Activated gamma-delta T cell treated with Interleukin-2 at 50 U/mL for 16 hours (primary cell): Measurements from ENCODE around the gene KIF25.
"Not testable (repeated sequence)": the region's sequence is repeated elsewhere in the genome, so short reads cannot be mapped to it uniquely, and the experiment has no call there.

Source experiments
- DNase-seq: peaks from one replicate; pipeline ENCODE4 v3.0.0-alpha.2; 2020

KIF25 gene

DNA sequence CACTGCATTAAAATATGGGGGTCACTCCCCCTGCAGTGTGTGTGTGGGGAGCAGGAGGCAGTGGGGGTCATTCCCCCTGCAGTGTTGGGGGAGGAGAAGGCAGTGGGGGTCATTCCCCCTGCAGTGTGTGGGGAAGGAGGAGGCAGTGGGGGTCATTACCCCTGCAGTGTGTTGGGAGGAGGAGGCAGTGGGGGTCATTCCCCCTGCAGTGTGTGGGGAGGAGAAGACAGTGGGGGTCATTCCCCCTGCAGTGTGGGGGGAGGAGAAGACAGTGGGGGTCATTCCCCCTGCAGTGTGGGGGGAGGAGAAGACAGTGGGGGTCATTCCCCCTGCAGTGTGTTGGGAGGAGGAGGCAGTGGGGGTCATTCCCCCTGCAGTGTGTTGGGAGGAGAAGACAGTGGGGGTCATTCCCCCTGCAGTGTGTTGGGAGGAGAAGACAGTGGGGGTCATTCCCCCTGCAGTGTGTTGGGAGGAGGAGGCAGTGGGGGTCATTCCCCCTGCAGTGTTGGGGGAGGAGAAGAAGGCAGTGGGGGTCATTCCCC lies 21.3 kb upstream of the KIF25 start:
- DNase-seq, result not testable (repeated sequence)

DNA sequence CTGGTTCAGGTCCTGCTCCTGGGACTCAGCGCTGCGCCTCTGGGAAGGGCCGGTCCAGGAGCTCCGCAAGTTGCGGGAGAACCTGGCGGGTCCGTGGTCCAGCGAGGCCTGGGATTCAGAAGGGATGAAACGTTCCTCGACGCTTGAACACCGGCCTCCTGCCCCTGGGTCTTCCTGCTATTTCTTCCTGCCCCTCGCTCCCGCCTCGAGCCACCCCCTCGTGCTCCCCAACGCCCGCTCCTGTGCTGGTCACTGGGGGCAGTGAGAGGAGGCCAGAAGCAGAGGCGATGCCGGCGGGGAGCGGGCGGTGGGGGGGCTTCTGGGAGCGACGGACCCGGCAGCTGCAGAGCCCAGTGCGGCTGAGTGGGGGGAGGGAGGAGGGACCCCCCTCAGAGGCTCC lies 20.8 kb upstream of the KIF25 start:
- DNase-seq, result no peak

DNA sequence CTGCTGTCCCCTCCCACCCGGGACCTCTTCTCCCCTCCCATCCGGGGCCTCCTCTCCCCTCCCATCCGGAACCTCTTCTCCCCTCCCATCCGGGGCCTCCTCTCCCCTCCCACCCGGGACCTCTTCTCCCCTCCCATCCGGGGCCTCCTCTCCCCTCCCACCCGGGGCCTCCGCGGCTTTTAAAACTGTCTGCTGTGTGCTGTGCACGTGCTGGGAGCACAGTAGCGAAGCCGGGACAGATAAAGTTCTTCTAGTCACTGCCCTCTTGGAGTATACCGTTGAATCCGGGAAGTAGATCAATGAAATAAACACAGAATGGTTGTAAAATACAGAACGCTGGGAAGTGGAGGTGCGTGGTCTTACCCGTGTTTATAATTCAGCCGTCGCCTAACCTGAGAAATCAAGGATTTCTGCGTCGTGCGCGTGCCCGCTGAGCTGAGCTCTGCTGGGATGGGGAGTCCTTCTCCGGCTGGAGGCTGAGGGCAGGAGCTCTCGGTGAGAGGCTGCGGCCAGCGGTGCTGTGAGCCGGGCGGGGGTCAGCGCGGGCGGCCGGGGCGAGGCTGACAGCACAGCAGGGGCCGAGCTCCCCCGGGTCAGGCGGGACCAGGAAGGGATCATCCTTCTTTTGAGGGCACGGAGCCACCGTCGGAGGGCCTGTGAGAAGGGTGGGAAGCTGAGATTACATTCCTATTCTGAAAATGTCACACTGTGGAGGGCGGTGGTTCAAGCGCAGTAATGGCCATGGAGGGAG lies 19.6 kb upstream of the KIF25 start:
- DNase-seq, result no peak

DNA sequence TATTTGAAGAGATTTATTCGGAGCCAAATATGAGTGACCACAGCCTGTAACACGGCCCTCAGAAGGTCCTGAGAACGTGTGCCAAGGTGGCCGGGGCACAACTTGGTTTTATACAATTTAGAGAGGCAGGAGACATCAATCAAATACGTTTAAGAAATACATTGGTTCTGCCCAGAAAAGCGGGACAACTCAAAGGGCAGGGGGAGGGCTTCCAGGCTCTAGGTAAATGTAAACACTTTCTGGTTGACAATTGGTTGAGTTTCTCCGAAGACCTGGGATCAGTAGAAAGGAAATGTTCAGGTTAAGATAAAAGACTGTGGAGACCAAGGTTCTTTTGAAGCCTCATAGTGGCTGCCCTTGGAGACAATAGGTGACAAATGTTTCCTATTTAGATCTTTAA lies 18.9 kb upstream of the KIF25 start:
- no peak for DNase-seq

DNA sequence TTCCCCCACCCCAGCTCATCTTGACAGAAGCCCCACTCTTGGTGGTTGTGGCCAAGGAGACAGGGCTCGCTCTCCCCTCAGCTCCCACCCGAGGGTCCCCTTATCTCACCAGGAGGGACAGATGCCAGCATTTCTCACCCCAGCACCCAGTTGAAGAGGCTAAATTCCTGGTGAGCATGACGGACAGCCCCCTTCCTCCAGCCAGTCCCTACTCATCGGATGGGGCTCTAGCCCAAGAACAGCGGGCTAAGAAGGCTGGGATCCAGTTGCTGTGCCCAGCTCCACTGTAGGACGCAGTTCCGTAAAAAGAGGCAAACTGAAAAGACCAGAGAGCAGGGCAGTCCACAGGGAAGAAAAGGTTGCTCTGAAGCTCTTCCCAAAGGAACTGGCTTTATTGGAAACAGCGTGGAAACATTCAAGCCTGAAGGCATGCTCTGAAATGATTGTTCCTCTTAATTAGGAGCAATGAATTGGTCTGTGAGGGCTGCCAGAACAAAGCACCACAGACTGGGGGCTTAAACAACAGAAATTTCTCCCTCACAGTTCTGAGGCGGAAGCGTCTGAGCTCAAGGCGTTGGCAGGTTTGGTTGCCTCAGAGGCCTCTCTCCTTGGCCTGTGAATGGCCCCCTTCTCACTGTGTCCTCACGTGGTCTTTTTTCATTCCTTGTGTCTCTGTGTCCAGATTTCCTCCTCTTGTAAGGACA lies 17.9 kb upstream of the KIF25 start:
- DNase-seq, result no peak

DNA sequence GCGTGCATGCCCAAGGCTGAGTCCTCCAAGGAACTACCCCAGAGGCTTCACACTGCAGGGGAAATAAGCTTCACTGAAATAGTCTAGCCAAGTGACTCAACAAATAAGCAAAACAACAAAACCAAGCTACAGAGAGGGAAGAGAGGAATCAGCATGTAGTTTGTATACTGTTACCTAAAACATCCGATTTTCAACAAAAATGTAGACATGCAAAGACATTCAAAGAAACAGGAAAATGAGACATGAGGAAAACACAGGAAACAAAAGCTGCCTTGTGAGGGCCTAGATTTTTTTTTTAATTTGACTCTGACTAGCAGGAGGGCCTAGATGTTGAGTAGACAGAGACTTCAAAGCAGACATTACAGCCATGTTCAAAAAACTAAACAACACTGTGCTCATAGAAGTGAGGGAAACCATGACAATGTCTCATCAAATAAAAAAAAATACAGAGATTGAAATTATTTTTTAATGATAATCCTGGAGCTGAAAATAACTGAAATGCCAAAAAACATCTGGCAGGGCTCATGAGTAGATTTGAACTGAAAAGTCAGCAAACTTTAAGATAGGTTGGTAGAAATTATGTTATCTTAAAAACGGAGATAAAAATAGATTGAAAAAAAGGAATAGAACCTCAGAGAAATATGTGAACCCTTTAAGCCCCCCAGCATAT lies 16.4 kb upstream of the KIF25 start:
- no peak for DNase-seq

DNA sequence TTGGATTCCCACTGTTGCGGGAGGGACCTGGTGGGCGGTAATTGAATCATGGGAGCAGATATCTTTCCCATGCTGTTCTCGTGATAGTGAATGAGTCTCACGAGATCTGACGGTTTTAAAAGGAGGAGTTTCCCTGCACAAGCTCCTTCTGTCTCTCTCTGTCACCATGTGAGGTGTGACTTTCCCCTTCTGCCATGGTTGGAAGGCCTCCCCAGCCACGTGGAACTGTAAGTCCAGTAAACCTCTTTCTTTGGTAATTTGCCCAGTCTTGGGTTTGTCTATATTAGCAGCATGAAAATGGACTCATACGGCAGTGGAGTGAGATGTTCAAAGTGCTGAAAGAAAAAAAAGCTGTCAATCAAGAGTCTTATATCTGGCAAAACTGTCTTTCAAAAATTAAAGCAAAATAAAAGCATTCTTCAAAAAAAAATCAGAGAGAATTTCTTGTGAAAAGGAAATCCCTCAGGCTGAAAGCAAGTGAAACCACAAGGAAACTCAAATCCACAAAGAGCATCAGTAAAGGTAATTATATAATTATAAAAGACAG lies 15.5 kb upstream of the KIF25 start:
- no peak for DNase-seq

DNA sequence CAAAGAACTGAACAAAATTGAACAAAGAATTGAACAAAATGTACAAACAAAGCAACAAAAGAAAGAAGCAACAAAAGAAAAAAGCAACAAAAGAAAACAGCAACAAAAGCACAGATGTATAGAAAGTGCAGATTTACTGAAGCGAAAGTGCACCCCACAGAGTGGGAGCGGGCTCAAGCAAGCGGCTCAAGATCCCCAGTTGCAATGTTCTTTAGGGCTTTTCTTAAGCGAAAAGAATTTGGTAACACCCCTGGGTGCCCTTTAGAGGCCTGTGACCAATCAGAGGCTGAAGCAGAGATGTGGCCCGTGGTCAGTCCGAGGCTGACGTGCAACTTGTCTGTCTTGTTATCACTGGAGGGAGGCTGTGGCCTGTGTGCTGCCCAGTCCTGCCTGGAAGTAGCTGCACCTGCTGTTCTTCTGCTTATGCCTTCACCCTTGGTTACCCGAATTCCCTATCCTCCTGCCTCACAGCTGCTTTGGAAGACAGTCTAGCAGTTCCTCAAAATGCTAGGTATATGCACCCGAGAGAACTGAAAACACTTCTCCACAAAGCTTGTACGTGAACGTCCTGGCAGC lies 13.2 kb upstream of the KIF25 start:
- DNase-seq, result no peak

DNA sequence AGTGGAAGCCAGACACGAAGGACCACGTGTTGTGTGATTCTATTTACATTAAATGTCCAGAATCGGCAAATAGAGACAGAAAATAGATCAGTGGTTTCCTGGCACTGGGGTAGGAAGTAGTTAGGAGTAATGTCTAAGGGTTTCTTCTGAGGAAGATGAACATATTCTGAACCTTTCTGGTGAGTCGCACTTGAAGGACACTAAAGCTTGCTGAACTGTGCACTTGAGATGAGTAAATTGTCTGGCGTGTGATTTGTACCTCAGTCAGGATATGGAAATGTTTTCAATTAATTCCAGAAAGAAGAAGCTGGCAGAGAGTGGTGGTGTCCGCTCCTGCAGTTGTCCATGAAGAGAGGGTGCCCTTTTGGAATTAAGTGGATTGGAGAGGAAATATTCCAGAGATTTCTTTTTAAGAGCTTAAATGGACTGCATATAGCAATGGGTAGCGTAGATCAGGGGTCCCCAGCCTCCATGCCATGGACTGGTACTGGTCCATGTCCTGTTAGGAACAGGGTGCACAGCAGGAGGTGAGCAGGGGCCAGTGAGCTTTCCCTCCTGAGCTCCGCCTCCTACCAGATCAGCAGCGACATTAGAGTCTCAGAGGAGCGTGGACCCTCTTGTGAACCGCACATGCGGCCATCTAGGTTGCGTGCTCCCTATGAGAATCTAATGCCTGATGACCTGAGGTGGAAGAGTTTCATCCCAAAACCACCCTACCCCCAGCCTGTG lies 12.4 kb upstream of the KIF25 start:
- no peak for DNase-seq

DNA sequence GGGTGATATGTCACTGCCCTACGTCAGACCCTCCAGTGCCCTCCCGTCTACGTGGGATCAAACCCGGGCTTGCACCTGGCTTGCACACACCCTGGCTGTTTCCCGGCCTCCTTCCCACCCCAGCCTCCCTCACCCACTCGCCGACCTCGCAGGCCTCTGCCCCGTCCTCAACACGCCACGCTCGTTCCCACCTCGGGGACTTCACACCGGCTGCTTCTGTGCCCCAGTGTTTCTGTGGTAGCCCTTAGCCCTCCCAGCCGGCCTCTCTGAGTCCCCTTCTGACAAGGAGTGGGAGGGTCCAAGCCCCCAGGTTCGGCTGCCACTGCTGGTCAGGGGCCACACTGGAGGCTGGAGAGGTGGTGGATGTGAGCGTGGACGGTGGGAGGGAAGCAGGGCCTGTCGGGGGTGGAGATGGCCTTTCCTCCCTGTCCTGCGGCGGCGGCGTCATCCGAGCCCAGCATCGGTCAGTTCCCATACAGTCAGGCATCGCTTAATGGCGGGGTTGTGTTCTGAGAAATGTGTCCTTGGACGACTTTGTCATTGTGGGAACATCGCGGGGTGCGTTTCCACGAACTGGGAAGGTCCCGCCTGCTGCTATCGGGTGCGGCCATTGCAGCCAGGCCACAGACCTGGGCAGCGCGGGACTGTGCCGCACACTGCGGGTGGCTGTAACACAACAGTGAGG lies 11.4 kb upstream of the KIF25 start:
- DNase-seq, result no peak

DNA sequence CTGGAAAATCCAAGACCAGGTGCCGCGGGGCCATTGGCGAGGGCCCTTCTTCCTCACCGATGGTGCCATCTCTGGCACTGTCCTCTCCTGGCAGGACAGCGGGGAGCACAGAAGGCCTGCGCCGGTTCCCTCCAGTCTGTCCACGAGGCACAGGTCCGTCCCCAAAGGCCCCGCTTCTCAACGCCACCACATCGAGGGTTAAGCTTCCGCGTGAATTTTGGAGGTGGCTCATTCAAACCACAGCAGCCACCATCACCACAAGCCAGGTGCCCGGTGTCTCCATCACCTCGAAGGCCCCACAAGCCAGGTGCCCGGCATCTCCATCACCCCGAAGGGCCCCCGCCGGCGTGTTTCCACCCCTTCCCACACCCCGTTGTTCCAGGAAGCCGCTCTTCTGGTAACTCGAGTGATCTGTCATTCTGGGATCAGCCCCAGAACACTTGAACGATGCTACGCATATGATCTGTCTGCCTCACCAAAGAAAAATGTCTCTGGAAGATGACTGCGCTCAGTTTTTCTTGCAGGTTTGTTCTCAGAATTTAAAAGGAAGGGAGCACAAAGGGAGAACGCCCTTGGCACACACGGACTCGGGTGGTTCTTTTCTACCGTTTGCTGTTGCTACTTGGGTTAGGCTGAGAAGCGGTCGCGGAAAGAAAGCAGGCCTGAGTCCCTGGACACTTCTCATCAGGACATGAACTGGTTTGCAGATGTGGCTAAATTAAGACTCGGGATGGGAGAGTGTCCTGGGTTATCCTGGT lies 9.9 kb upstream of the KIF25 start:
- no peak for DNase-seq

DNA sequence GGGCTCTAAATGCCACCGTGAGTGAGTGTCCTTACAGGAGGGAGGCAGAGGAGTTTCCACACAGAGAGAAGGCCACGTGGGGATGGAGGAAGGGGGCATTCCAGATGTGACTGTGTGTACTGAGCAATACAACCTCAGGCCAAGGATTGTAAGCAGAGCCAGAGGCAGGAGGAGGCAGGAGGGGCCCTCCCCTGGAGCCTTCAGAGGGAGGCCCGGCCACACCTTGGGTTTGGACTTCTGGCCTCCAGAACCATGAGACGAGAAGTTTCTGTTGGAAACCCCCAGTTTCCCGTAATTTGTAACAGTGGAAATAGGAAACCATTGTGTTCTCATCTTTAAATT lies 9.3 kb upstream of the KIF25 start:
- no peak for DNase-seq

DNA sequence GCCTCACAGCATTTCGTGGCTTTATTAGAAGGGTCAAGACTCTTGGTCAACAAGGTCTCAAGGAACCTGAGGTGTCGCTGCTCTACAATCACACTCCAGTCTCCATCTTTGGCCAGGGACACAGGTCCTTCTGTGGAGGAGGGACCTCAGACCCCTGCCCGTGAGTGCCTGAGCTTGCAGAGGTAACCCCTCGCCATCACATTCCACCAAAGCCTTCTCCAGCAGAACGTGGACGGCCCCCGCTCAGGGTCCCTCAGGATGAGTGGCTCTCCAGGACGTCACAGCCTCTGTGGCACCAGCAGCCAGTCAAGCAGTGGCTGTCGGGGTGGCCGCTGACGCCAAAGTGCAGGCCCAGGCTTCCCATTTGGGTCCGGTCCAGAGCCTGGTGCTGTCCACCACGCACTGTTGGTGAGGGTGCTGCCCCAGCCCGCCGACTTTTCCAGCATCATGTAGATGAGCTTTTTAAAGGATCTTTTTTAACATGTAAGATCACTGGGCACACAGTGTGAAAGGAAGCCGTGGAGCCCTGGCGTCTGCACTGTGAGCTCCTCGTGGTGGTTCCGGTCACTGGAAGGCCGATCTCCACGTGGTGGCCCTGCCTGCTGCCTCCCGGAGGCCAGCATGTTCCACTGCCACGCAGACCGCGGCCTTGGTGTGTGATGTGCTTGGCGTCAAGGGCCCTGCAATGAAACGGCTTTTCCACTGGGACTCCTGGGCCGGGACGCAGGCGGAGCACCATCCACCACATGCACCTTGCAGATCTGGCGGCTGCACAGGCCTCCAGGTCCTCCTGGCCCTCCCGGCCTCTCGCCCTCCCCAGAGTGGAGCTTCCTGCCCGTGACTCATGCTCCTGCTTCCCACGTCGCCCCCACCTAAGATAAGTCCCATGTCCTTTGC lies 8.3 kb upstream of the KIF25 start:
- DNase-seq, result no peak

DNA sequence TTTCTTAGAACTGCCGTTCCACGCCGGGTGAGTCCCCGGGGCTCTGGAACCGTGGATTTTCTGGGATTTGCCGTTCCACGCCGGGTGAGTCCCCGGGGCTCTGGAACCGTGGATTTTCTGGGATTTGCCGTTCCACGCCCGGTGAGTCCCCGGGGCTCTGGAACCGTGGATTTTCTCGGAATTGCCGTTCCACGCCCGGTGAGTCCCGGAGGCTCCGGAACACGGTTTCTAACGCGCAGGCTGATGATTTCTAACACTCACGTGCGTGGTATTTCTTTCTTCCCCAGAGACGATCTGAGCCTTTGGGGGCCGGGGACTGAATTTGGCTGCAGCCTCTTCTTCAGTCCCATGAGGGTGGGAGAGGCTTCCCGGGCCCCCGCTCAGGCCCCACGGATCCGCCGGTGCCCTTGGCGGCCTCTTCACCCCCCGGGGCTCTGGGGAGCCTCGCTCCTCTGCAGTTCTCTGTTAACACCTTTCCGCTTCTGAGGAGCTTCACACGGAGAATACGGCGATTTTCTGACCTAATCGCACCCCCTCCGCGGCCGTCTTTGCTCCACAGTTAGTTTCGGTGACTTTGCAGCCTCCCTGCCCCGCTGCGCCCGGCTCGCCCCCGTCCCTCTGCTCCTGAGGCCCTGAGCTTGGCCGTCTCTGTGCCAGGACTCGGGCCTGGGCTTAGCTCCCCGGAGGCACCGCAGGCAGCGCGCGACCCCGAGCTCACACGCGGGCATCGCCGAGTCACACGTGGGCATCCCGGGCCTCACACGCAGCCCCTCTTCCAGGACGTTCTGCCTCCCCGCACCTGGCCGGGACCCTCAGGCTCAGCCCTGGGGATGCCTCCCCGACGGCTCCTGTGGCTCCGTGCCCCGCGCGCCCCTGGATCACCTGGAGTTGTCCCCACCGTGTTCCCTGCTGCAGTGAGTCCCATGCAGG lies 7.2 kb upstream of the KIF25 start:
- no peak for DNase-seq

DNA sequence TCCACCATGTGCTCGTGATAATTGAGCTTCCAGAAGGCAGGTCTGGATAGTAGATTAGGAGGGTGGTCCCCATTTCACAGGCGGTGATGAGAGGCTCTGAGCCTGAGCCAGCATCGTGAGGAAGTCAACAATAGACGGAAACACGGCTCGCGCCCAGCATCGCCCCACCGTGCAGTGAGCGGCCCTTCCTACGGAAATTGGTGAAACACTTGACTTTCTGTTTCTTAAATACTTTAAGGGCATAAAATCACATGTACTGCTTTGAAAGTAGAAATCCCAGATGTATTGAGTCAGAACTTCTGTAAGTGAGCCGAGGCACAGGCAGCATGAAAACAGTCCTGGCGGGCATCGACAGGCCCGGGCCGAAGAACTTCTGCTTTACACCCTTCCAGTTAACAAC lies 4.3 kb upstream of the KIF25 start:
- no peak for DNase-seq

DNA sequence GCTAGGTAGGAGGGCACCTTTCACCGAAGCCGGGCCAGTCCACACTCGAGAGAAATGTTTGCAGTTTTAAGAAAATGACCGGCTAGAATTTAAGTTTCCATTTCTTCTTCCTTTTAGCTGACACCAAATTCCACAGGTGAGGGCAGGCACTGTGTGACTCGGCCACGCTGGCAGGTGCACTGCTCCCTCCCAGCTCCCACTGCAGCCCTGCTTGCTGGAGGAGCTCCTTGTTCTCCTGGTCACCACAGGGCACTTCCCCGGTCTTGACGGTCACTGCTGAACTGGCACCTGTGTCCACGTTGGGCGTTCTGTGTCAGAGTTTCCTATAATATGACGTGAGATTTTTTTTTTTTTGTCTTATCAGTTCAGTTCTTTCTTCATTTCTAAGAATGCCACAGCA lies 3.6 kb upstream of the KIF25 start:
- DNase-seq, result no peak

DNA sequence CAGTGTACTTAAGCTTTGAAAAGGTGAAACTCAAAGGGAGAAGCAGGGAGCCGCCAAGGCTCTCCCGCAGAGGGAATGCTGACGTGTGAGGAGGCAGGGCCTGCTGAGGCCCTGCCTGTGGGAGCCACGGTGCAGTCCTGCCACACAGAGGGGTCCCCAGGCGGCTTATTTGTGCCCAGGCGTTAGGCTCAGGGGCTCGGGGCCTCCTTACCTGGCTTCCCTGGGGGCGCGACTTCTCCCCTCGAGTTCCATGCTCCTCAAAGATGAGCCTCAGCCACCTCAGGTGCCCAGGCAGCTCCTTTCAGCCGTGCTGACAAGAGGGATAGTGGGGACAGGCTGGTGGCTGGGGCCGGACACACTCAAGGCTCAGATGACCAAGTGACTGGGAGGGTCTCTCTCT lies 2.2 kb upstream of the KIF25 start:
- DNase-seq, result no peak

DNA sequence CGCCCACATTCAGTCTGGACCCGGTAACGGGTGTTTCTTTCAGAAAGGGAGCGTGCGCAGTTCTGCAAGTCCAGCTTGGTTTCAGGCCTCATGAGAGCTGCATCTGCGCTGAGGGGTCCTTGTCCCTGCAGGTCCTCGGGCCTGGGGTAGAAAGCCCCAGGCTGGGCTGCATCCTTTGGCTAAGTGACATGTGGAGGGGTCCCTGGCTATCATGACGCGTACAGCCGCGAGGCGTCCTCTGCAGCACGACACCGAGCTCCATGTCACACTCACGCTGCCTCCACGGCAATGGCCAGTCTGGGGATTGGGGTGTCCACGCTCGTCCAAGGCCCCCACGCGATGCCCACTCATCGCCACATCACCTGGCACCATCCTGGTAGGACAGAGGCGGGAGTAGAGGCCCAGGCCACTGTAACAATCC lies 1.7 kb upstream of the KIF25 start:
- no peak for DNase-seq
